ENCODE measurements around the gene ANKS6.

- no peak for TF ChIP-seq RAD21 (conservative IDR thresholded peaks at IDR 0.05)
- TF ChIP-seq EZH2 (IDR thresholded peaks at IDR 0.05; ENCODE audit: borderline replicate concordance, insufficient read depth, low read length, poor library complexity, severe bottlenecking): no peak
- TF ChIP-seq POLR2AphosphoS5 (IDR thresholded peaks at IDR 0.05): no peak
- no peak for TF ChIP-seq CTCF (IDR thresholded peaks at IDR 0.05; ENCODE audit: poor library complexity, severe bottlenecking)
- TF ChIP-seq SMC3 (conservative IDR thresholded peaks at IDR 0.05; ENCODE audit: poor library complexity): no peak
Observed at GRCh38 chr9:98831696-98832095, 35.3 kb upstream of the ANKS6 start.

Measured in neural cell (in vitro differentiated cells).